Esophagus muscularis mucosa (tissue), 4 donors: ENCODE measurements around the gene FAM234A. TPM values are rescaled to one million over a fixed set of nuclear protein-coding genes. Genes with fewer than 3 reads are reported as not detected.

ENCODE experiments used
- DNase-seq: peaks from one replicate; pipeline ENCODE4 v3.0.0-alpha.2; 2017; ENCODE audit errors: extremely low spot score
- H3K27ac ChIP-seq, 4 donors: fragments of 200-600 bp; sonication (generic); replicated peaks in 1 of 4; 1 replicate in 3 of 4; 2 replicates in 1 of 4; pipeline ENCODE4 v1.5.1; 2016 to 2019; ENCODE audit warnings: mild to moderate bottlenecking in 1 of 4
- H3K27me3 ChIP-seq, 4 donors: fragments of 200-600 bp; sonication (generic); one replicate each; pipeline versions ENCODE4 v1.5.1 to v1.6.0; 2016 to 2019
- H3K36me3 ChIP-seq, 4 donors: fragments of 200-600 bp; sonication (generic); one replicate each; pipeline ENCODE4 v1.5.1; 2016 to 2019
- H3K4me1 ChIP-seq, 4 donors: fragments of 200-600 bp; sonication (generic); one replicate each; pipeline ENCODE4 v1.5.1; 2016 to 2019
- H3K4me3 ChIP-seq, 4 donors: fragments of 200-600 bp; sonication (generic); 1 replicate in 2 of 4; 2 replicates in 2 of 4; pipeline ENCODE4 v1.5.1; 2016 to 2019; ENCODE audit warnings: mild to moderate bottlenecking in 4 of 4, moderate library complexity in 1 of 4
- H3K9me3 ChIP-seq, 4 donors: fragments of 200-600 bp; sonication (generic); 1 replicate in 3 of 4; 2 replicates in 1 of 4; pipeline ENCODE4 v1.5.1; 2016 to 2019
- EP300 ChIP-seq: sonication (generic); formaldehyde crosslinking; IDR thresholded peaks from one replicate; pipeline ENCODE4 v1.6.1; 2017; ENCODE audit warnings: antibody characterized with exemption
- POLR2A ChIP-seq: fragments of 450-650 bp; IDR thresholded peaks from one replicate; pipeline ENCODE4 v1.6.1; 2017; ENCODE audit warnings: antibody characterized with exemption, moderate library complexity, mild to moderate bottlenecking, low read depth
- POLR2AphosphoS5 ChIP-seq, 2 donors: sonication (generic); formaldehyde crosslinking; IDR thresholded peaks; one replicate each; pipeline ENCODE4 v1.6.1; 2017; ENCODE audit warnings: antibody characterized with exemption in 2 of 2
- WGBS: methylation state at CpG from one replicate; pipeline ENCODE4 v1.1.5; 2018; 5-methylcytosine and 5-hydroxymethylcytosine counted together
- intact Hi-C: fragments of 100-400 bp; cut with DNase I; formaldehyde crosslinking; loops from one replicate; pipeline ENCODE4 v1.15.1; 2023
- total RNA-seq, 4 donors: library from RNA; depleted of rRNA; stranded (reverse); fragments of >200 nt; gene quantifications; one replicate each; pipeline versions ENCODE4 v1.1.0 to v1.2.1, GENCODE V29; 2016
- TF ChIP-seq, protein P1 (sequence below), 3 experiments: fragments of 200-600 bp in 2 of 3; fragments of 450-650 bp in 1 of 3; sonication (generic) in 2 of 3; IDR thresholded peaks; one replicate each; pipeline ENCODE4 v1.5.1; 2017 to 2019; ENCODE audit warnings: antibody characterized with exemption in 3 of 3, mild to moderate bottlenecking in 2 of 3, moderate library complexity in 1 of 3

FAM234A gene
- total RNA-seq, 4 donors from 2014 or later = 61.0 to 129 (median 78.1) TPM

DNA sequence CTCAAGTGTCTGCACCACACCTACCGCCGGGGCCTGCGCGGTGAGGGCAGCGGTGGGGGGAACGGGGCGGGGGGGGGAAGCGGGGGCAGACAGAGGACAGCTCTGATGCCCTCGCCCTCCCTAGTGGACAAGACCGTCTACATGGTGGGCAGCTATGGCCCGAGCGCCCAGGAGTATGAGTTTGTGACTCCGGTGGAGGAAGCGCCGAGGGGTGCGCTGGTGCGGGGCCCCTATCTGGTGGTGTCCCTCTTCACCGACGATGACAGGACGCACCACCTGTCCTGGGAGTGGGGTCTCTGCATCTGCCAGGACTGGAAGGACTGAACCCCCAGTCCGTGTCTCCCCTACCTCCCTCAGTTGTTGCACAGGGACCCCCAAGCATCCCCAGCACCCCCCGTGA lies 47.9 kb downstream of the FAM234A start:
- no peak for DNase-seq
- TF ChIP-seq EP300 = no peak
- no peak for TF ChIP-seq POLR2AphosphoS5 (IDR thresholded peaks at IDR 0.05)
- no peak for TF ChIP-seq POLR2A
- TF ChIP-seq, protein P1, sequence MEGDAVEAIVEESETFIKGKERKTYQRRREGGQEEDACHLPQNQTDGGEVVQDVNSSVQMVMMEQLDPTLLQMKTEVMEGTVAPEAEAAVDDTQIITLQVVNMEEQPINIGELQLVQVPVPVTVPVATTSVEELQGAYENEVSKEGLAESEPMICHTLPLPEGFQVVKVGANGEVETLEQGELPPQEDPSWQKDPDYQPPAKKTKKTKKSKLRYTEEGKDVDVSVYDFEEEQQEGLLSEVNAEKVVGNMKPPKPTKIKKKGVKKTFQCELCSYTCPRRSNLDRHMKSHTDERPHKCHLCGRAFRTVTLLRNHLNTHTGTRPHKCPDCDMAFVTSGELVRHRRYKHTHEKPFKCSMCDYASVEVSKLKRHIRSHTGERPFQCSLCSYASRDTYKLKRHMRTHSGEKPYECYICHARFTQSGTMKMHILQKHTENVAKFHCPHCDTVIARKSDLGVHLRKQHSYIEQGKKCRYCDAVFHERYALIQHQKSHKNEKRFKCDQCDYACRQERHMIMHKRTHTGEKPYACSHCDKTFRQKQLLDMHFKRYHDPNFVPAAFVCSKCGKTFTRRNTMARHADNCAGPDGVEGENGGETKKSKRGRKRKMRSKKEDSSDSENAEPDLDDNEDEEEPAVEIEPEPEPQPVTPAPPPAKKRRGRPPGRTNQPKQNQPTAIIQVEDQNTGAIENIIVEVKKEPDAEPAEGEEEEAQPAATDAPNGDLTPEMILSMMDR (IDR thresholded peaks at IDR 0.05) = no peak
- Histone ChIP-seq H3K27ac (no peak overlapping the region), H3K9me3 (no peaks in the 10 kb centered on the region), H3K36me3 (peaks cover 0 to 12% (median 9%) of the 10 kb centered on the region in 4 donors), H3K27me3 (peaks cover 0 to 38% (median 11%) of the 10 kb centered on the region in 4 donors), H3K4me1 (peaks cover 10 to 22% (median 17%) of the 10 kb centered on the region in 4 donors), H3K4me3 (no peak overlapping the region)
- intact Hi-C loops = no loop called here
- WGBS = 83% methylated on average over 8 of the region's 22 CpGs

DNA sequence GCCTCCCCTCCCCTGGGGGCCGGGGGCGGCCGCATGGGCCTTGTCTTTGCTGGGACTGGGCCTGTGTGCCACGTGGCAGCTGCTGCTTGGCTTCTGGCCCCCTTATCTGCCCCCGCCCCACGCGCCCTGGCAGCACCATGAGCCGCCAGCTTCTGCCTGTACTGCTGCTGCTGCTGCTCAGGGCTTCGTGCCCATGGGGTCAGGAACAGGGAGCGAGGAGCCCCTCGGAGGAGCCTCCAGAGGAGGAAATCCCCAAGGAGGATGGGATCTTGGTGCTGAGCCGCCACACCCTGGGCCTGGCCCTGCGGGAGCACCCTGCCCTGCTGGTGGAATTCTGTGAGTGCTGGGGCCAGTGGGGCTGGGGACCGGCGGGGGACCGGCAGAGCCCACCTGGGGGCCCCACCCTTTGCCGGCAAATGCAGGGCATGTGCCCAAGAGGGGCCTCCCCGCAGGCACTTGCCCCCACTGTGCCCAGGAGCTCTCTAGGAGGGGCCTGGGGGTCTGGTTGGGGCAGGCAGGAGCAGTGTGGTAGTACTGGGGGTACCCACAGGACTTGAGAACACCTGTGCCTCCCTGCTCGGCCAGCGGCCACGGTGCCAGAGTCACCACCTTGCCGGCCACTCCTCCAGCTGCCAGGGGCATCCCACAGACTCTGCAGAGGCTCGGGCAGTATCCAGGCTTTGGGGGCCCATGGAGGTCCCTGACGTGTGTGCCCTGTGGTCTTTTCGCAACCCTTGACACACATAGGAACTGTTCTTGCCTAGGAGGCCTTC lies 48.6 kb downstream of the FAM234A start, which contains the start of gene PDIA2:
Gene PDIA2, plus strand, starts transcription at position 132 of the 773 bp plus-strand sequence. Its CDS starts 6 bp downstream, at position 138.
- Histone ChIP-seq H3K9me3 (no peaks in the 10 kb centered on the region), H3K27ac (no peak within 1 kb of the TSS), H3K36me3 (peaks cover 0 to 20% (median 16%) of the 10 kb centered on the region in 4 donors), H3K4me1 (peaks cover 10 to 22% (median 17%) of the 10 kb centered on the region in 4 donors), H3K4me3 (no peak within 1 kb of the TSS), H3K27me3 (peaks cover 0 to 38% (median 11%) of the 10 kb centered on the region in 4 donors)
- no peak for DNase-seq
- intact Hi-C loops = no loop called here
- WGBS = 75% methylated on average over 15 of the region's 25 CpGs
- TF ChIP-seq, protein P1 (IDR thresholded peaks at IDR 0.05) = no peak
- TF ChIP-seq POLR2AphosphoS5 (IDR thresholded peaks at IDR 0.05) (no peak), EP300 (no peak)

DNA sequence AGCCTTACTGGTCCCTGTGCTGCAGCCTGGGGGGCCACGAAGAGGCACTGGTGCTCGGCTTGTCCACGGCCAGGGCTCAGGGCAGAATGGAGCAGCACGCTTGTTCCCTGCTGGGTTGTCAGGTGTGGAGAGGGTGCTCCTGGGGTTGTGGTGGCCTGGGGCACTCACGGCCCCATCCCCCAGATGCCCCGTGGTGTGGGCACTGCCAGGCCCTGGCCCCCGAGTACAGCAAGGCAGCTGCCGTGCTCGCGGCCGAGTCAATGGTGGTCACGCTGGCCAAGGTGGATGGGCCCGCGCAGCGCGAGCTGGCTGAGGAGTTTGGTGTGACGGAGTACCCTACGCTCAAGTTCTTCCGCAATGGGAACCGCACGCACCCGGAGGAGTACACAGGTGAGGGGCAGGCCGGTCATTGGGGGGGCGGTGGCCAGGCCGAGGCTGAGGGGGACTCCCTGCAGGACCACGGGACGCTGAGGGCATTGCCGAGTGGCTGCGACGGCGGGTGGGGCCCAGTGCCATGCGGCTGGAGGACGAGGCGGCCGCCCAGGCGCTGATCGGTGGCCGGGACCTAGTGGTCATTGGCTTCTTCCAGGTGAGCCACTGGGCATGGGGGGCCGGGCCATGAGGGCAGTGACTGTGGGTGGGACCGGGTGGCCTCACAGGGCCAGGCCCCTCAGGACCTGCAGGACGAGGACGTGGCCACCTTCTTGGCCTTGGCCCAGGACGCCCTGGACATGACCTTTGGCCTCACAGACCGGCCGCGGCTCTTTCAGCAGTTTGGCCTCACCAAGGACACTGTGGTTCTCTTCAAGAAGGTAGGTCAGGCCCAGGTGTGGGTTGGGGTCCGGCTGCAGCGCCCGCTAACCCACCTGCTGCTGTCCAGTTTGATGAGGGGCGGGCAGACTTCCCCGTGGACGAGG lies 49.8 kb downstream of the FAM234A start:
- H3K4me3 ChIP-seq = no peak overlapping the region
- TF ChIP-seq POLR2A = no peak
- TF ChIP-seq POLR2AphosphoS5 (IDR thresholded peaks at IDR 0.05) = no peak
- TF ChIP-seq, protein P1 (IDR thresholded peaks at IDR 0.05) = no peak
- no peak for TF ChIP-seq EP300
- no peak for DNase-seq
- 94% methylated on average over 14 of the region's 52 CpGs for WGBS
- H3K36me3 ChIP-seq = peaks cover 0 to 32% (median 29%) of the 10 kb centered on the region in 4 donors
- peaks cover 0 to 36% (median 11%) of the 10 kb centered on the region in 4 donors for H3K27me3 ChIP-seq
- peaks cover 10 to 22% (median 17%) of the 10 kb centered on the region in 4 donors for H3K4me1 ChIP-seq
- no peak overlapping the region for H3K27ac ChIP-seq
- intact Hi-C loops = no loop called here
- no peaks in the 10 kb centered on the region for H3K9me3 ChIP-seq

DNA sequence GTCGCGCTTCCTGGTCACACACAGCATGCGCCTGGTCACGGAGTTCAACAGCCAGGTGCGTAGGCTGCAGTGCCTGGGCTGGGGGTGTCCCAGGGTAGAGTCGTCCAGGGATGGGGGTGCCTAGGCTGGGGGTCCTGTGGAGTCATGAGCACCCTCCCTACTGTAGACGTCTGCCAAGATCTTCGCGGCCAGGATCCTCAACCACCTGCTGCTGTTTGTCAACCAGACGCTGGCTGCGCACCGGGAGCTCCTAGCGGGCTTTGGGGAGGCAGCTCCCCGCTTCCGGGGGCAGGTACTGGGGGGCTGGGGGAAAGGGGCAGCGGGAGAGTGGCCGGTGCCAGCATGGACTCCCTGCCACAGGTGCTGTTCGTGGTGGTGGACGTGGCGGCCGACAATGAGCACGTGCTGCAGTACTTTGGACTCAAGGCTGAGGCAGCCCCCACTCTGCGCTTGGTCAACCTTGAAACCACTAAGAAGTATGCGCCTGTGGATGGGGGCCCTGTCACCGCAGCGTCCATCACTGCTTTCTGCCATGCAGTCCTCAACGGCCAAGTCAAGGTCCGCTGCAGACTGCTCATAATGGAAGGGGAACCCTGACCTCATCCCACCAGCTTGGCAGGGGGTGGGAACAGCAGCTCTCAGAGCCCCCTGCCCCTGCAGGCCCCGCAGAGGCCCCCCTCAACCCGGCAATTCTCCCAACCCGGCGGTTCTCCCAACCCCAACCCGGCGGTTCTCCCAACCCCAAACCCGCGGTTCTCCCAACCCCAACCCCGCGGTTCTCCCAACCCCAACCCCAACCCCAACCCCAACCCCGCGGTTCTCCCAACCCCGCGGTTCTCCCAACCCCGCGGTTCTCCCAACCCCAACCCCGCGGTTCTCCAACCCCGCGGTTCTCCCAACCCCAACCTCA lies 50.8 kb downstream of the FAM234A start:
- H3K36me3 ChIP-seq = peaks cover 0 to 42% (median 38%) of the 10 kb centered on the region in 4 donors
- intact Hi-C loops = no loop called here
- no peak for DNase-seq
- no peaks in the 10 kb centered on the region for H3K9me3 ChIP-seq
- 96% methylated on average over 25 of the region's 48 CpGs for WGBS
- H3K4me1 ChIP-seq = peaks cover 8 to 16% (median 13%) of the 10 kb centered on the region in 4 donors
- TF ChIP-seq, protein P1 (IDR thresholded peaks at IDR 0.05) = no peak
- TF ChIP-seq POLR2A = no peak
- TF ChIP-seq EP300 = no peak
- no peak for TF ChIP-seq POLR2AphosphoS5 (IDR thresholded peaks at IDR 0.05)
- H3K4me3 ChIP-seq = no peak overlapping the region
- no peak overlapping the region for H3K27ac ChIP-seq
- peaks cover 0 to 29% (median 11%) of the 10 kb centered on the region in 4 donors for H3K27me3 ChIP-seq
